Measurements from ENCODE around the gene WDR27.
A peak's percentile ranks its signal among the peaks of the same experiment; 100 is the strongest.
"Not testable (repeated sequence)": the region's sequence is repeated elsewhere in the genome, so short reads cannot be mapped to it uniquely, and the experiment has no call there.

Gene WDR27

DNA sequence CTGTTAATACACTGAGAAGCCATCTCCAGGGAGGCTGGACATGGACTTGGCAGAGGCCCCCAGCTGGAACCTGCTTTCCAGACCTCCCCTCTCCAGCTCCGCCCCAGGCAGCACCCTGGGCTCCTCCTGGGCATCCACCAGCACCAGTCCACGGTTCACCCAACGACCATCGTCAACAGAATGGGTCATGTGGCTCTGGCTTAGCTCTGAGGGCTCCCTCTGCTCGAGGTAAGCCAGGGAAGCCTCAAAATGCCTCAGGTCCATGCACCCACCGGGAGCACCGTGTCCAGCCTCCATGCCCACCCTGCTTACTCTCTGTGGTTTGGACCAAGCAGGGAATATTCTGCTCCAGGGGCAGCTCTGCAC, 40.5 kb downstream of the WDR27 start:
- no peak for DNase-seq (ENCODE audit: low read depth)

DNA sequence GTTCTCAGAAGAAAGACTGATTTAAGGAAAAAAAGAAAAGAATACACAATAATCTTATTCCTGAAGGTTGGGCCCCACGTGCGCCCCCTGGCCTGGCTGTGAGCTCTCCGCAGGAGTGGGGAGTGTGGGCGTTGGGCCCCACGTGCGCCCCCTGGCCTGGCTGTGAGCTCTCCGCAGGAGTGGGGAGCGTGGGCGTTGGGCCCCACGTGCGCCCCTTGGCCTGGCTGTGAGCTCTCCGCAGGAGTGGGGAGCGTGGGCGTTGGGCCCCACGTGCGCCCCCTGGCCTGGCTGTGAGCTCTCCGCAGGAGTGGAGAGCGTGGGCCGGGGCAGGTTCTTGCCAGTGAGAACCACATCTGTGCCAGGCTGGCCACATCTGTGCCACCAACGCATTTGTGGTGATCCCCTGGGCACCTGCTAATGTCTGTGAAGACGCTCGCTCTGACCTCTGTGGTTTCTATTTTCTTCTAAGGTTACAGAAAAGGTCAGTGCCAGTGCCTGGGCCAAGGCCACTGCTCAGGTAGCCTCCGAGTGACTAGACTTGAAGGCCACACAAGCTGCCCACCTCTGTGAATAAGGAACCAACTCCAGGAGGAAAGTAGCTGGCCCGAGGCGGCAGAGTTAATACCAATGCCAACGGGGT, 41.0 kb downstream of the WDR27 start:
- DNase-seq (ENCODE audit: low read depth), result no peak

DNA sequence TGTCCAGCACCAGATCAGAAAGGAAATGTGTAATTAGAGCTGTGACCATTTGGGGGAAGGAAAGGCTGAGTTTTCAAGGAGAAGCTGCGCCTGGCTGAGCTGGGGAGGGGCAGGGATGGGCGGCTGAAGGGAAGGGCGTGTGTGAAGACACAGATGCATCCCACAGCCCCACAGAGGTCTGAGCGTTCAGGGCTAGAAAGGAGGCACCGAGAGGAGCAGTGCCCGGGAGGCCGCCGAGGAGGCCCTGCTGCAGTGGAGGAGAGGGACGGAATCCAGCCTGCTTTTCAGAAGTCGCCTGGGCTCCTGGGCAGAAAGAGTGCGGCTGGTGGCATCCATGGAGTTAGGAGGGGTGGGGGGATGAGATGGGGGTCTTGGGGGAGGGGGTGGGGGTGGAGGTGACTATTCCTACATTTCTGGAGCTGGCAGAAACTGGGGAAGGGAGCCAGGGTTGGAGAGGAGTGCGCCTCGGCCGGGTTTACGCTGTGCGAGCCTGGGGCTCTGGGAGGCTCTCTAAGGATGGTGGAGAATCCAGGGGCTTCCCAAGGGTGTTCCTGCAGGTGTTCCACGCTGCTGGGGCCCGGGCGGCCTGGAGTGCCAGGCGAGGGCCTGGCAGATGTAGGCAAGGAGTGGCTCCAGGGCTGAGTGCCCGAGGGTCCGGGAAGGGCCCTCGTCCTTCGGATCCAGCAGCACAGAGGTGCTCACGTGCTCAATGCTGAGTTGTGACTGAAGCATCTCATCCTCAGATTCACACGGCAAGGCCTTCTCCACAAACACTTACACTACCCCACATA, 41.8 kb downstream of the WDR27 start:
- no peak for DNase-seq (ENCODE audit: low read depth)

GRCh38 chr6:169657284-169657610, 44.6 kb downstream of the WDR27 start:
- DNase-seq (ENCODE audit: low read depth), result no peak

DNA sequence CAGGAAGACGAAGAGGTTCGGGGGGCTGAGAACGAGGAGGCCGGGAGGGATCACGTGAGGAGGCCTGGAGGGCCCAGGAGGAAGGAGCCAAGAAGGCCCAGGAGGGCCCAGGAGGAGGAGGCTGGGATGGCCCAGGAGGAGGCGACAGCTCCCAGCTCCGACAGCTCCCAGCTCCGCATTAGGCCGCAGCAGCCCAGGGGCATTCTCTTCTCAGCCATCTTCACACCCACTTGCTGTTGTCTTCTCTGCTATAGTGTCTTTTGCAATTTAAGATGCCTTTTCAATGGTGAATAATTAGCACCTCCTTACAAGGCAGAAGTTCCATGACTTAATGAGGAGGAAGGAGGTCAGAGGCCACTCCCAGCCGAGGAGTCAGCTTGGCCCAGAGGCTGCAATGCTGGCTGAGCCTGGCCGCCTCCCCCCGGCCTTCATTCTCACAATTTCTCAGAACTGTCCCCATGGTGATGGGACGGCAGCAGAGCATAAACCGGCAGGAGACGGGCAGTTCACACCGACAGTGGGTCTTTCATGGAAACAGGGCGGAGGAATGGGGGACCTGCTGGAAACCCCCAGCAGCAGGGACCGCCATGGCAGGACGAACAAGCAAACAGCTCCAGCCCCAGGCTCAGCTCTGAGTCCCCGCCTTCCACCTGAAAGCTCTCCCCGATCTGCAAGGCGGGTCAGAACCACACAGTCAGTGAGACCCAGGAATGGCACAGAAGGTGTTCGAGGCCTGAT, 45.1 kb downstream of the WDR27 start:
- DNase-seq (ENCODE audit: low read depth), result no peak

DNA sequence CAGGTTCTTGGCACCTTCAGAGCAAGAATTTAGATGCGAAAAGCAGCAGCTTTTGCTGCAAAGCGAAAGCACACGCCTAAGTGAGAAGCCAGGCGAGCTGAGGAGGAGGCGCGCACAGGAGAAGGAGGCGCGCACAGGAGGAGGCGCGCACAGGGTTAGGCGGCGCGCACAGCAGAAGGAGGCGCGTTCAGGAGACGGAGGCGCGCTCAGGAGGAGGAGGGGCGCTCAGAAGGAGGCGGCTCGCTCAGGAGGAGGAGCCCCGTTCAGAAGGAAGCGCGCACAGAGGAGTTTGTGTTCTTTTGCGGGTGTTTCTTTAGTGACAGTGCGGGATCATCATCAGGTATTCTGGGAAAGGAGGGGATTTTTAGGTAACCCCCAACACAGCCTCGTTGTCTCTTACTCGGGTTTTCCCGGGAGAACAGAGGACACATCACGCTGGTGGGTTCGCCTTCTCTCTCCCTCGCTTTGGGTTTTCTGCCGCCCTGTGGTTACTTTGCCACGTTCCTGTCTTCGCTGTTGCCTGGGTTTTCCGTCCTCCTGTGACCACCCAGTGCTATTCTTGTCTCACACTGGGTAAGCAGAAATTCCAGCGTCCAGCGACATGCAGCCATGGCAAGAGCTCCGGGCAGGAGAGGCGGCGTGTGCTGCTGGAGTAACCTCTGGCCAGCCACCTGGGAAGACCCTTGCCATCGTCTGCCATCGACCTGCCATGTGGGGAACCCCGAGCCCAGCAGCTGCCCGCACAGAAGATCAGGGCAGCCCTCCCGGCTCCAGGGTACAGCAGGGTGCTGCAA, 47.0 kb downstream of the WDR27 start:
- peak; percentile 42 for DNase-seq (ENCODE audit: low read depth)

- DNase-seq (ENCODE audit: low read depth), result no peak
Observed at GRCh38 chr6:169653691-169654090, 48.1 kb downstream of the WDR27 start.

- DNase-seq (ENCODE audit: low read depth), result no peak
Observed at GRCh38 chr6:169652896-169653295, 48.9 kb downstream of the WDR27 start.

DNA sequence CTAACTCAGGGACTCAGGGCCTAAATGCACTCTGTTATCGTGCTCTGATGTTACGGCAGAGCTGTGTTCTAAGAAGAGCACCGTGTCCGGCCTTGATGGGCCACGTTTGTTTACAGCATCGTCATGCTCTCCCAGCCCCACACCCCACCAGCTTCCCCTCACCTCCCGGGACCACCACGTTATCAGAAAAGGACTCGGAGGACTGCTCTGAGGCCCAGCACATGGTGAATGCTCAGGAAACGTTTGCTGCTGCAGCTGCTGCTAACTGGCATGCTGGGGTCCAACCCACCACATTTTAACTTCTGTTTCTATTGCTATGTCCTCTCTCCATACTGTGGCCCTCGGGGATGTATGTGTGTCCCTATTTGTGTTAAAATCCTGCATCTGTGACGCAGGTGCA, 50.3 kb downstream of the WDR27 start:
- no peak for DNase-seq (ENCODE audit: low read depth)

DNA sequence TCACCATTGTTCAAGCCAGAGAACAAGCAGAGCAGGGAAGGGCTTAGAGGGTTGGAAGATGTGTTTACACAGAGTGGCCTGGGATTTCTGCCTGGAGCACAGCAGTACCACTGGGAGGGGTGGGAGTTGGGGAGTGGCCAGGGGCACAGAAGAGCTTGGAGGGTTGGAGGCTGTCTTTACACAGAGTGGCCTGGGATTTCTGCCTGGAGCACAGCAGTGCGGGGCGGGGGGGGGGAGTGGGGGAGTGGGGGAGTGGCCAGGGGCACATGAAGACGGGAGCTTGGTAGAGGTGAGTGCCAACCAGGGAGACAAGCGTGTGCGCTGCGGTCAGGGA, 50.9 kb downstream of the WDR27 start:
- no peak for DNase-seq (ENCODE audit: low read depth)

- DNase-seq (ENCODE audit: low read depth), result no peak
Observed at GRCh38 chr6:169650241-169650958, 51.4 kb downstream of the WDR27 start.

- no peak for DNase-seq (ENCODE audit: low read depth)
Observed at GRCh38 chr6:169648617-169649016, 53.2 kb downstream of the WDR27 start.

DNA sequence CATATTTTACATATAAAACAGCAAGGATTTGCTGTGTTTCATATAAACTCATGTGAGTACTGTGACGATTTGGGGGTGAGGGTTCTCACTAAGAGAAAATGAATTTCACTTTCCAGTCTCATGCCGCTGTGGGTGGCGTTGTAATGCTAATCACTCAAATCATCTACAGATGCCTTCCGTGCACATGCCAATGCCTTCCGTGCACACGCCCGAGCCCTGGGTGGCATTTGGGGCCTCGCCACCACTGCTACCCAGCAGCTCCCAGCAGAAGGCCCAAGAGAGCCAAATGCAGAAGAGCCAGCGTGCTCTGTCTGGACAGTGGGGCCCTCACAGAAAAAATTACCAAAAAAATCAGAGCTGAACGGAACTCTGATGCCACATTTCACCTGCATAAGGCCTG, 53.7 kb downstream of the WDR27 start:
- DNase-seq (ENCODE audit: low read depth), result no peak

- no peak for DNase-seq (ENCODE audit: low read depth)
Observed at GRCh38 chr6:169647637-169648036, 54.2 kb downstream of the WDR27 start.

DNA sequence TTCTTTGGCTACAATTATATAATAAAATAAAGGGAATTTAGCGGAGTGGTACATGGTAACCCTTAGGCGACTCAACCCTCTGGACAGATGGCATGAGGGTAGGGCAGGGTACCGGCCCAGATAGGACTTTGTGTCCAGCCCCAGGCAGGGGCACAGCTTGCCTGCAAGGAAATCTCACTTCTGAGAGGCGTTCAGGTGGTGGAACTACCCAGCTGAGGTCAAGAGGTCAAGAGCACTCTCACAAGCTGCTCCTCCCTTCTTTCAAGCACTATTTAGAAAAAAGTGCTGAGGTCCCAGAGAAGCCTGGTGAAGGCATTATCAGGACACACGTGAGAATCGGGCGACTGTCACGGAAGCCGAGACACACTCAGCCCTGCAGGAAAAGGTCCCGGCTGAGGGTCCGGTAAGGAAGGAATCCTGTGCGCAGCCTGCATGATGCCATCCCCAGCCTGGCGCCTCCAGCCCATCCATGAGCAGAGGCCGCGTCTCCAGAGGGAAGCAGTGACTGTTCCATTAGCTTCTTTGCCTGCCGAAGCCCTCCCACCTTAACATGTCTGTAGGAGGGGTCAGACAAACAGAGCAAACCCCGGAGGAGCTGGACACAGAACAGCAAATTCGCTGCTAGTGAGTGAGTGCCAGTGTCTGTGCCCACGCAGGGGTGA, 54.8 kb downstream of the WDR27 start:
- no peak for DNase-seq (ENCODE audit: low read depth)

- DNase-seq (ENCODE audit: low read depth), result not testable (repeated sequence)
Observed at GRCh38 chr6:169645459-169645858, 56.4 kb downstream of the WDR27 start.

GRCh38 chr6:169643521-169643920, 58.3 kb downstream of the WDR27 start:
- DNase-seq (ENCODE audit: low read depth), result no peak

GRCh38 chr6:169642455-169642854, 59.4 kb downstream of the WDR27 start:
- no peak for DNase-seq (ENCODE audit: low read depth)

GRCh38 chr6:169641461-169642085, 60.3 kb downstream of the WDR27 start:
- DNase-seq (ENCODE audit: low read depth), result no peak

DNA sequence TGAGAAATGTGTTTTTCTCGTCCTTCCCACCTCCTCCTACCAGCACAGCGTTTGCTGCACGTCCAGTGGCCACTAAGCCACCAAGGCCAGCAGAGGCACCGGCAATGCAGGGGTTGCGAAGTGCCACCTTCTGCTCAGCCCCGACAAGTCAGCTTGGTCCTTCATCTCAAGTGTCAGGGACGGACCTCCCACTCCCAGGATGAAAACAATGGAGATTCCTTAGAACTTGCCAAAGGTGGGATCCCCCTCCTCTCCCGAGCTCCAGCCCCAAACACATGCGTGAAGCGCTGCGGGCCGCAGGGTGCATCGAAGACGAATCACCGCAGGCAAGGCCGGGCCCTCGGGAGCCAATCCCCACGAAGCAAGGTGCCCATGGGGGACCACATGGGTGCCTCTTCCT, 60.8 kb downstream of the WDR27 start:
- DNase-seq (ENCODE audit: low read depth), result no peak

DNA sequence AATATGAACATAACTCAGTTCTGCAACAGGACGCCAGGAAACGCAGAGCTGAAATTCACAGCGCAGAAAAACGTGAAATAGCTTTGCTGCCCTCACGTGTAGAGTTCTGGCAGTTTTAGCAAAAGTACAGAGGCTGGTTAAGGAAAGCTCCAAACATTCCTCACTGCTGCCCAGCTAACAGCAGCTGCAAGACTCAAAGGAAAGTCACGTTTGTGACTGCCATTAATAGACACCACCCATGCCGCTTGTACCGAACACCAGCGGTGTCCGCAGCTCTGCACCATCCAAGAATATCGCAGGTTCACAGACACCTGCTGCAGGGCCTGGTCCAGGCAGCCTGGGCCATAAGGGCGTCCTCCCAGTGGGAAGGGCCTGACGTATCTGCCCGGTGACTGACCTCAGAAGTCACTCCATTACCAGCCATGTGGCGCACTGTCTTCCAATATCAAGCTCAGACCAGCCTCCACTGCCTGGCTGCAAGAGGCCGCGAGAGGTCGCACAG, 61.4 kb downstream of the WDR27 start:
- DNase-seq (ENCODE audit: low read depth), result no peak

Measured in fibroblast of the conjunctiva (primary cell).